Endometrial microvascular endothelial cells (primary cell): ENCODE results near the gene TIA1. TPM values are rescaled to one million over a fixed set of nuclear protein-coding genes. Genes with fewer than 3 reads are reported as not detected.
"Not testable (repeated sequence)": the region's sequence is repeated elsewhere in the genome, so short reads cannot be mapped to it uniquely, and the experiment has no call there.

ENCODE experiments used
- in situ Hi-C: cut with HindIII; loops from 2 replicates; pipeline ENCODE4 v1.10.0; 2017; ENCODE audit warnings: low sequenced_read_pairs, low pct_unique_long_range_greater_than_20kb; ENCODE audit errors: inconsistent ontology term
- total RNA-seq: library from RNA; depleted of rRNA; stranded (reverse); fragments of >200 nt; gene quantifications from one replicate; pipeline ENCODE4 v1.2.3, GENCODE V29; 2015; ENCODE audit errors: inconsistent ontology term

Gene TIA1
- total RNA-seq, 1 donor from 2014 or later, result 55.4 TPM

DNA sequence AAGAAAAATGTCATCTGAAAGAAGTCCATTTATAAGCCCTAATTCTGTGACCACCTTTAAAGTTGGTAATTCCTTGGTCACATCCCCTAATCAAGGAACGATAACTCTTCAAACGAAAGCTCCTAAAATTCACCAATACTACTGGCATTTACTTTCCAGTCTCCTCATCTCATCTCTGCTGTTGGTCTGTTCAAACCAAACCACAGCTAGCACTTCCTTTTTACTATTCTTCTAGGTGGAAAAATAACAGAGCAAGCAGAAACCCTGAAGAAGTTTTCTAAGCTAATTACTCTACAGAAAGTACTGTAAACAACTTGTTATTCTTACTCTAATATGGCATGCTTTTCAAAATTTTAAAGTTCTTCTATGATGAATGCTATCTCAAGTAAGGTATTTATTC lies 21.6 kb downstream of the TIA1 start:
- in situ Hi-C loops, result no loop called here

DNA sequence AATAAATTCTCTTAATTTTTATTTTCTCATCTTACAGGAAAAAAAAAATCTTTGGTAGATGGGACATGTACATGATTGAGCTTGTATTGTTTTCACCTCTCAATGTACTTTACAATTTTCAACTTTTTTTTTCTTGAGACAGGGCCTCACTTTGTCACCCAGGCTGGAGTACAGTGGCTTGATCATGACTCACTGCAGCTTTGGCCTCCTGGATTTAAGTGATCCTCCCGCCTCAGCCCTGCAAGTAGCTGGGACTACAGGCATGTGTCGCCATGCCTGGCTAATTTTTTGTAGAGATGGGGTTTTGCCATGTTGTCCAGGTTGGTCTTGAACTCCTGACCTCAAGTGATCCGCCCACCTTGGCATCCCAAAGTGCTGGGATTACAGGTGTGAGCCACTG lies 25.1 kb downstream of the TIA1 start:
- in situ Hi-C loops, result not testable (repeated sequence)

DNA sequence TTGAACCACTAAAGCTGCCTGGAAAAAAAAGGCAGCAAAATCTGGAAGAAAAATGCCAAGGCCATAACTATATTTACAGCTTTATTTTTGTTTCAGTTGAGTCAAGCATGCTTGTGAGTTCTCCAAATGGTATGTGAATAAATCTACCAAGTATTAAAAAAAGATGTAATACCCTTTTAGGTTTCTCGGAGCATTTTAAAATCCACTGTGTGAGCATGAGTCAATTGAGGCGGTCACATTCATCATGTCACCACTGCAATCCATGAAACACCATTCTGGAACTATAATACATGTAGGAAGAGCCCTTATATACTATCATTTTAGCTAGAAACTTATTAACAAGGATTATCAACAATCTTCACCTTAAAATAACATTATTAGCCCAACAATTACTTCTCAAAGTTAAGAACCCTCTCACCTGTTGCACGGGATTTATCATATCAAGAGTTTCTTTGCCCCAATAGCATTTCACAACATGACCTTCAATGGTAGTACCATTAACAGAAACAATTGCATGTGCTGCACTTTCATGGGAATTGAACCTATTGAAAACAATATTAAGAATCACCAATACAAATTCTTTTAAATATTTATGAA lies 33.4 kb downstream of the TIA1 start:
- in situ Hi-C loops, result no loop called here

GRCh38 chr2:70214365-70214764 lies 34.1 kb downstream of the TIA1 start:
- in situ Hi-C loops, result no loop called here

- in situ Hi-C loops, result no loop called here
These were observed 36.0 kb downstream of the TIA1 start for GRCh38 chr2:70212298-70212932.

DNA sequence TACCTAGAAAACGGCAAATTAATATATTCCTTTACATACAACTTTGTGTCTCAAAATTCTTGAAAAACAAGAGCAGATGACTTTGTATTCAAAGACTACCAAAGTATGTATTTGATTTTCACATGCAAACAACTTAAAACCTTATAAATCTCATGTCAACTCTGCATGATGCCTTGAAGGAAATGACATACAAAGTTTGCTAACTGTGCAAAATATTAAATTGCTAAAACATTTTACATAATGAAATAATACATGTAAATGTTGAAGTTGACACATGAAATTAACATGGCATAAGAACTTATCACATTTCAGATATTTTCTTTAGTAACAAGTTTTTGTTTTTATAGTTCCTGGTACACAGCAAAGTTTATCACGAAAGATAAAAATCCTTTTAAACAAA lies 36.8 kb downstream of the TIA1 start:
- in situ Hi-C loops, result no loop called here

DNA sequence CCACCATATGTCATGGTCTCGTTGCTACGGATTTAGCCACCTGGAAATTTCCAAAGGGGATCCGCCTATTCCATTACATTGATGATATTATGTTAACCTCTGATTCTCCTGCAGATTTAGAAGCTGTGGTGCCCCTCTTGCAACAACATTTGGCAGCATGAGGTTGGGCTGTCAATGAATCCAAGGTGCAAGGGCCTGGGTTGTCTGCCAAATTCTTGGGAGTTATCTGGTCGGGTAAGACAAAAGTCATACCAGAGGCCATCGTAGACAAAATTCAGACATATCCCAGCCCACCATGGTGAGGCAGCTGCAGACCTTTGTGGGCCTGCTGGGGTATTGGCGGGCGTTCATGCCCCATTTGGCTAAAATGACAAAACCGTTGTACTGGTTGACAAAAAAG lies 44.0 kb downstream of the TIA1 start:
- in situ Hi-C loops, result no loop called here

- in situ Hi-C loops, result no loop called here
These were observed 45.3 kb downstream of the TIA1 start for GRCh38 chr2:70203086-70203485.

DNA sequence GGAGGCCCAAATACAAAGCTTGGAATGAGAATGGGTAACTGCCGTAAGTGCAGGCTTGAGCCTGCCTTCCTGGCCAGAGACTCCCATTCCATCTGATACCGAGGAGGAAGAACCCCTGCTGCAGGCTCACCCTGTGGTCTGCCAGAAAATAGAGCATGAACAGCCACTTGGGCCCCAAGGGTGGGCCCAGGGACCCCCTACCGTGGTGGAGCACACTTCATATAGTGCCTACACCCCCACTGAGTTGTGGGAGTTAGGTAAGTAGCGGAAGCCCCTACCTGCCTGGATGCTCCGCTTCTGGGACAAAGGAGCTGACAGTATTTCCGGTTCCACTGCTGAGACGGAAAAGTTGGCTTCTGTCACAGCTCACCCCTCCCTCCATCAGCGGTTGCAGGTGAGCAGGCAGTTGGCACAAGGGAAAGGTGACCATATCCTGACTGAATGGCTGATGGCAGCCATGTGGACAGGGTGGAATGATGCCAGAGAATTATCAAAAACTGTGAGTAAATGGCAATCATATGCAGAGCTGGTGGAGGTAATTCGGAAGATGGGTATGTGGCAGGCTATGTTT lies 46.1 kb downstream of the TIA1 start:
- in situ Hi-C loops, result no loop called here

DNA sequence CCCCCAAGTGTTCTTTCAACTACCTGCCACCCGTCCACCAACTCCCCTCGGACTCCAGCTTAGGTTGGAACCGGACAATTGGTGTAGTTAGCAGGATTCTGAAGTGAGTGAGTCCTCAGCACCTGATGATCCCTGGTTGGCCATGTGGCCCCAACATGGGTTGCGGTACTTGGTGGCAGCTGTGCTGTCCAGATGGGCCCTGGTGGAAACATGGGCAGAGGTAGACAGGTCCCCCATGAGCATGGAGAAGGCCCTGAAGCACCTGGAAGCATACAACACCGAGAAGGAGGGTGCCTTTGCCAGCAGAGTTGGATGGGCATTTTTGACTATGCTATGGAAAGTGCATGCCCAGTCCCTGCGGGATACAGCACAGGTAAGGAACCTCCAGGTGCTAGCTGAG lies 46.6 kb downstream of the TIA1 start:
- in situ Hi-C loops, result no loop called here

DNA sequence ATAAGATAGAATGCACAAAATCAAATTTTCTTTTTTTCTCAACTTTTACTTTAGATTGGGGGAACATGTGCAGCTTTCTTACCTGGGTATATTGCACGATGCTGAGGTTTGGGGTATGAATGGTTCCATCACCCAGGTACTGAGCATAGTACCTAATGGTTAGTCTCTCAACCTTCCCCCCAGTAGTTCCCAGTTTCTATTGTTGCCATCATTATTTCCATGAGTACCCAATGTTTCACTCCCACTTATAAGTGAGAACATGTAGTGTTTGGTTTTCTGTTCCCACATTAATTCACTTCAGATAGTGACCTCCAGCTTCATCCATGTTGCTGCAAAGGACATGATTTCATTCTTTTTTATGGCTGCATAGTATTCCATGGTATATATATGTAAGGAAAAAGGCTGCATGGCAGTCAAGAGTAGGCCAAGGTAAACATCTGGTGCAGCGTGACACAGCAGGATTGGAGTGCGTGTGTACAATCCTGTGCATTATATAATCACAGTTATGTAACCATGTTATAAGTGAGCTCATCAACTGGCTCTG lies 47.1 kb downstream of the TIA1 start:
- in situ Hi-C loops, result no loop called here

- in situ Hi-C loops, result no loop called here
These were observed 49.0 kb downstream of the TIA1 start for GRCh38 chr2:70199320-70199864.

- in situ Hi-C loops, result no loop called here
These were observed 55.9 kb downstream of the TIA1 start for GRCh38 chr2:70192516-70192915.

GRCh38 chr2:70191244-70191735 lies 57.1 kb downstream of the TIA1 start:
- in situ Hi-C loops, result no loop called here

DNA sequence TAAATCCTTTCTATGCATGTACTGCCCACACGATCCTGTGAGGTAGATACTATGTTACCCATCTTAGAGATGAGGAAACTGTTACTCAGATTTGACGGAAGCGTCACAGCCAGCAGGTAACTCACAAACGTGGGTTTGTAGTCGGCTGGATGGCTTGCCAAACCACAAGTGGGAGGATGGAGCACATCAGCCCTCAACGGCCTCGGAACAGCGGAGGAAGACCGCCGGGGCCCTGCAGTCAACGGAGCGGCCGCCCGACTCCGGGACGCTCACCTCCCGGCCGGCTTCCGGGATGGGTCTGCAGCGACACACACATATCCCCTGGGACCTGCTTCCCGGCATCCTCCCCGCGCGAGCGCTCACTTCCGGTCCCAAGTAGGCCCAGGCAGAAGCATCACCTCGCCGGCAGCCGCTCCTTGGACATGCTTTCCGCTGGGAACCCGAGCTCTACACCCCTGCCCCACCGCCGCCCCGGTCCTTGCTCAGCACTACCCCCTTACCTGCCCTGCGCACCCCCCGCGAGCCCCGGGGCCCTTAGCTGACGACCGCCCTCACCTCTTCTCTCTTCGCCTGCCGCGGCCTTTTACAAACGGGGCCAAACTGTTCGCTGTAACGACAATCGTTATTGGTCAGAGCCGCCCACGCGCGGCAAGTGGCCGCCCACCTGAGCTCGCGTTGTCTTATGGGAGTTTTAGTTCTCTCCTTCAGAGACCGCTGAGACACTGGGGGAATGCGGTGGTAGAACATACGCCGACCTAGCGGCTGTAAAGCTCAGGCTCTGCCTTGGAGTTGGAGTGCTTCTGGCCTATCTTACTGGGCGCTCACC lies 57.8 kb downstream of the TIA1 start, which contains the start of gene C2orf42:
Gene C2orf42 (minus strand): TSS at position 602 of the 826 bp plus-strand sequence. CDS start 9,034 bp downstream, outside the sequence.
- in situ Hi-C loops, result no loop called here

GRCh38 chr2:70188460-70188859 lies 60.0 kb downstream of the TIA1 start:
- in situ Hi-C loops, result no loop called here

GRCh38 chr2:70187170-70187569 lies 61.3 kb downstream of the TIA1 start:
- in situ Hi-C loops, result not testable (repeated sequence)

GRCh38 chr2:70182689-70183088 lies 65.7 kb downstream of the TIA1 start:
- in situ Hi-C loops, result no loop called here

DNA sequence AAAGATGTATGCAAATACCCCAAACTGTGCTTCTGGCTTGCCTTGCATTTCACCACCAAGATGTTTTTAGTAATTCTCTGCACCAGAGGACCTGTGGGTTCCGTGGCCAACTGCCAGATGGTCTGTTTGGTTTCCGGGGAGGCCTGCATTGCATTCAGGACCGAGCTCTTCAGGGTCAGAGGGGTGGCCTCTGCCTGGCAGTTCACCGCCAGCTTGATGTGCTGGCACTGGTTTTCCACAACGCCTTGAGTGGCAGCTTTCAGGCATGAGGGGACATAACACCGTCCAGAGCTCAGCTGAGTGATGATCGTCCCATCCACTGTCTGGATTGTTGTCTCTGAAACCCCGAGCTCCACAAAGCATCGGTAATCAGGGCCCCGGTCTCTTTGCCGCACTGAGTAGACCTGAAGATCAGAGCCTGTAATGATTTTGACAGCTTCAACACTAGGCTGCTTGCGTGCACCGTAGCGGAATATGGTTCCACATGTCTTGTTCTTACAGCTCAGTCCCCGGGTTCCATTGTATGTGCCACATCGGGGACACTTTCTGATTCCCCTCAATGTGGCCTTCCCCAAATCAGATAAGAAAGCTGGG lies 67.0 kb downstream of the TIA1 start:
- in situ Hi-C loops, result no loop called here
